ENCODE results near the gene MT2A. TPM values are rescaled to one million over a fixed set of nuclear protein-coding genes. Genes with fewer than 3 reads are reported as not detected.

Gene MT2A
- total and polyA plus RNA-seq, 2 of the 13 experiments (the other 11 are each of a cell fraction or from before 2014, with no cell fraction given), result 135 to 371 TPM

DNA sequence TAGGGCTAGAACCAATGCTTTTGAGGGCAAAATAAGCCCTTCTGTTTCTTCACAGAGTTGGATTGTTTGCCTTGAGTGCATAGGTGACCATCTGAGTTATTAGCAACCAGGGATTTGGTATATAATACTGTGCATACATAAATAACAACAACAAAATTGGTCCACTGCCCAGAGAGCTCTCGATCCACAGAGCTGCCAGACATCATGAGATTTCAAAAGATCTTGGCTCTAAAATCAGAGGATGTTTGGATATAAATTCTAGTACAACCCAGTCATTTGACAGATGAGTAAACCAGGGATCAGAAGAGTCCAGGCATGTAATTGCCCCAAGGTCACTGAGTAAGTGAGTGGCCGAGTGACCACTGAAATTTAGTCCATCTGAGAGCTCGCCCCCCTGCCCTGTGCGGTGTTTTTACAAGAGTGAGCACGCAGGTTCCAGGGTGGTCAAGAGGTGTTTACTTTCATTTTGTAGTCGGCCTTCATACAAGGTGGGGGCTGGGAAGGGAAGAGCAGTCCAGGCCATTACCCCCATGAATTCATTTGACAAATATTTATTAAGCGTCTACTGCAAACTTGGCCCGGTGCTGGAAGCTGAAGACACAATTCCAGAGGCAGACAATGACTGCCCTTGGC is 1.8 kb upstream of the MT2A start (continued):
- TF ChIP-seq, protein P1, sequence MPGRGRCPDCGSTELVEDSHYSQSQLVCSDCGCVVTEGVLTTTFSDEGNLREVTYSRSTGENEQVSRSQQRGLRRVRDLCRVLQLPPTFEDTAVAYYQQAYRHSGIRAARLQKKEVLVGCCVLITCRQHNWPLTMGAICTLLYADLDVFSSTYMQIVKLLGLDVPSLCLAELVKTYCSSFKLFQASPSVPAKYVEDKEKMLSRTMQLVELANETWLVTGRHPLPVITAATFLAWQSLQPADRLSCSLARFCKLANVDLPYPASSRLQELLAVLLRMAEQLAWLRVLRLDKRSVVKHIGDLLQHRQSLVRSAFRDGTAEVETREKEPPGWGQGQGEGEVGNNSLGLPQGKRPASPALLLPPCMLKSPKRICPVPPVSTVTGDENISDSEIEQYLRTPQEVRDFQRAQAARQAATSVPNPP (CRISPR knock-in tag; IDR thresholded peaks at IDR 0.05), result no peak
- no peak for TF ChIP-seq ZBTB42 (CRISPR knock-in tag; IDR thresholded peaks at IDR 0.05)
- TF ChIP-seq FOSL1 (CRISPR knock-in tag; IDR thresholded peaks at IDR 0.05; ENCODE audit: borderline replicate concordance), result peak; percentile 39; the same call in 1 of the 2 replicates
- TF ChIP-seq DPF2 (CRISPR knock-in tag; IDR thresholded peaks at IDR 0.05; ENCODE audit: borderline replicate concordance, low read depth), result peak; percentile 82
- no peak; the same call in 1 of the 2 replicates for TF ChIP-seq CREB1 (IDR thresholded peaks at IDR 0.05)
- no peak for TF ChIP-seq CREB1 (CRISPR knock-in tag; IDR thresholded peaks at IDR 0.05)
- TF ChIP-seq HOXD1 (CRISPR knock-in tag; IDR thresholded peaks at IDR 0.05), result 0 out of 2 replicates have a peak, but pooled peaks have one; percentile 76
- no peak for TF ChIP-seq ZNF431 (CRISPR knock-in tag; IDR thresholded peaks at IDR 0.05; ENCODE audit: borderline replicate concordance, low read depth)
- TF ChIP-seq PHF8 (CRISPR knock-in tag; IDR thresholded peaks at IDR 0.05), result no peak
- no peak for TF ChIP-seq PRPF4 (IDR thresholded peaks at IDR 0.05; ENCODE audit: low read depth, low read length, poor library complexity, severe bottlenecking)
- no peak; the same call in none of the 2 replicates for TF ChIP-seq ZNF224 (CRISPR knock-in tag; IDR thresholded peaks at IDR 0.05)
- TF ChIP-seq, protein P2, sequence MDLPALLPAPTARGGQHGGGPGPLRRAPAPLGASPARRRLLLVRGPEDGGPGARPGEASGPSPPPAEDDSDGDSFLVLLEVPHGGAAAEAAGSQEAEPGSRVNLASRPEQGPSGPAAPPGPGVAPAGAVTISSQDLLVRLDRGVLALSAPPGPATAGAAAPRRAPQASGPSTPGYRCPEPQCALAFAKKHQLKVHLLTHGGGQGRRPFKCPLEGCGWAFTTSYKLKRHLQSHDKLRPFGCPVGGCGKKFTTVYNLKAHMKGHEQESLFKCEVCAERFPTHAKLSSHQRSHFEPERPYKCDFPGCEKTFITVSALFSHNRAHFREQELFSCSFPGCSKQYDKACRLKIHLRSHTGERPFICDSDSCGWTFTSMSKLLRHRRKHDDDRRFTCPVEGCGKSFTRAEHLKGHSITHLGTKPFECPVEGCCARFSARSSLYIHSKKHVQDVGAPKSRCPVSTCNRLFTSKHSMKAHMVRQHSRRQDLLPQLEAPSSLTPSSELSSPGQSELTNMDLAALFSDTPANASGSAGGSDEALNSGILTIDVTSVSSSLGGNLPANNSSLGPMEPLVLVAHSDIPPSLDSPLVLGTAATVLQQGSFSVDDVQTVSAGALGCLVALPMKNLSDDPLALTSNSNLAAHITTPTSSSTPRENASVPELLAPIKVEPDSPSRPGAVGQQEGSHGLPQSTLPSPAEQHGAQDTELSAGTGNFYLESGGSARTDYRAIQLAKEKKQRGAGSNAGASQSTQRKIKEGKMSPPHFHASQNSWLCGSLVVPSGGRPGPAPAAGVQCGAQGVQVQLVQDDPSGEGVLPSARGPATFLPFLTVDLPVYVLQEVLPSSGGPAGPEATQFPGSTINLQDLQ (CRISPR knock-in tag; IDR thresholded peaks at IDR 0.05), result no peak
- TF ChIP-seq U2AF2 (IDR thresholded peaks at IDR 0.05; ENCODE audit: low read depth, low read length), result no peak
- TF ChIP-seq NFRKB (IDR thresholded peaks at IDR 0.05), result no peak
- TF ChIP-seq SNRNP70 (IDR thresholded peaks at IDR 0.05; ENCODE audit: low read depth, low read length), result no peak
- no peak for TF ChIP-seq ZKSCAN5 (CRISPR knock-in tag; IDR thresholded peaks at IDR 0.05)
- no peak for TF ChIP-seq HNRNPL (IDR thresholded peaks at IDR 0.05; ENCODE audit: low read depth, low read length)
- no peak for TF ChIP-seq HOXA5 (CRISPR knock-in tag; IDR thresholded peaks at IDR 0.05)
- TF ChIP-seq NKX3-1 (CRISPR knock-in tag; IDR thresholded peaks at IDR 0.05), result no peak
- TF ChIP-seq PAF1 (CRISPR knock-in tag; IDR thresholded peaks at IDR 0.05), result no peak
- no peak for TF ChIP-seq ZNF678 (CRISPR knock-in tag; IDR thresholded peaks at IDR 0.05)
- TF ChIP-seq, protein P3, sequence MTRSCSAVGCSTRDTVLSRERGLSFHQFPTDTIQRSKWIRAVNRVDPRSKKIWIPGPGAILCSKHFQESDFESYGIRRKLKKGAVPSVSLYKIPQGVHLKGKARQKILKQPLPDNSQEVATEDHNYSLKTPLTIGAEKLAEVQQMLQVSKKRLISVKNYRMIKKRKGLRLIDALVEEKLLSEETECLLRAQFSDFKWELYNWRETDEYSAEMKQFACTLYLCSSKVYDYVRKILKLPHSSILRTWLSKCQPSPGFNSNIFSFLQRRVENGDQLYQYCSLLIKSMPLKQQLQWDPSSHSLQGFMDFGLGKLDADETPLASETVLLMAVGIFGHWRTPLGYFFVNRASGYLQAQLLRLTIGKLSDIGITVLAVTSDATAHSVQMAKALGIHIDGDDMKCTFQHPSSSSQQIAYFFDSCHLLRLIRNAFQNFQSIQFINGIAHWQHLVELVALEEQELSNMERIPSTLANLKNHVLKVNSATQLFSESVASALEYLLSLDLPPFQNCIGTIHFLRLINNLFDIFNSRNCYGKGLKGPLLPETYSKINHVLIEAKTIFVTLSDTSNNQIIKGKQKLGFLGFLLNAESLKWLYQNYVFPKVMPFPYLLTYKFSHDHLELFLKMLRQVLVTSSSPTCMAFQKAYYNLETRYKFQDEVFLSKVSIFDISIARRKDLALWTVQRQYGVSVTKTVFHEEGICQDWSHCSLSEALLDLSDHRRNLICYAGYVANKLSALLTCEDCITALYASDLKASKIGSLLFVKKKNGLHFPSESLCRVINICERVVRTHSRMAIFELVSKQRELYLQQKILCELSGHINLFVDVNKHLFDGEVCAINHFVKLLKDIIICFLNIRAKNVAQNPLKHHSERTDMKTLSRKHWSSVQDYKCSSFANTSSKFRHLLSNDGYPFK (CRISPR knock-in tag; IDR thresholded peaks at IDR 0.05; ENCODE audit: borderline replicate concordance), result no peak
- TF ChIP-seq ZNF343 (CRISPR knock-in tag; IDR thresholded peaks at IDR 0.05), result 0 out of 2 replicates have a peak, but pooled peaks have one; percentile 2
- TF ChIP-seq, protein P4, sequence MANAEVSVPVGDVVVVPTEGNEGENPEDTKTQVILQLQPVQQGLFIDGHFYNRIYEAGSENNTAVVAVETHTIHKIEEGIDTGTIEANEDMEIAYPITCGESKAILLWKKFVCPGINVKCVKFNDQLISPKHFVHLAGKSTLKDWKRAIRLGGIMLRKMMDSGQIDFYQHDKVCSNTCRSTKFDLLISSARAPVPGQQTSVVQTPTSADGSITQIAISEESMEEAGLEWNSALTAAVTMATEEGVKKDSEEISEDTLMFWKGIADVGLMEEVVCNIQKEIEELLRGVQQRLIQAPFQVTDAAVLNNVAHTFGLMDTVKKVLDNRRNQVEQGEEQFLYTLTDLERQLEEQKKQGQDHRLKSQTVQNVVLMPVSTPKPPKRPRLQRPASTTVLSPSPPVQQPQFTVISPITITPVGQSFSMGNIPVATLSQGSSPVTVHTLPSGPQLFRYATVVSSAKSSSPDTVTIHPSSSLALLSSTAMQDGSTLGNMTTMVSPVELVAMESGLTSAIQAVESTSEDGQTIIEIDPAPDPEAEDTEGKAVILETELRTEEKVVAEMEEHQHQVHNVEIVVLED (CRISPR knock-in tag; IDR thresholded peaks at IDR 0.05; ENCODE audit: borderline replicate concordance), result peak; percentile 55; the same call in 1 of the 2 replicates
